Left ventricle myocardium inferior (tissue), 1 donor: ENCODE measurements around the gene TCN2. TPM values are rescaled to one million over a fixed set of nuclear protein-coding genes. Genes with fewer than 3 reads are reported as not detected.

Experiments
- DNase-seq: peaks from one replicate; pipeline ENCODE4 v3.0.0-alpha.2; 2020
- H3K27ac ChIP-seq: fragments of 200-600 bp; replicated peaks from 2 replicates; pipeline ENCODE4 v1.8.0; 2021
- H3K27me3 ChIP-seq: fragments of 200-600 bp; 2 replicates; pipeline ENCODE4 v1.8.0; 2021; ENCODE audit warnings: low read depth
- H3K36me3 ChIP-seq: fragments of 200-600 bp; 2 replicates; pipeline ENCODE4 v1.8.0; 2021
- H3K4me1 ChIP-seq: fragments of 200-600 bp; 2 replicates; pipeline ENCODE4 v1.8.0; 2021
- H3K4me3 ChIP-seq: fragments of 200-600 bp; 2 replicates; pipeline ENCODE4 v1.8.0; 2021; ENCODE audit warnings: mild to moderate bottlenecking, moderate library complexity
- H3K9me3 ChIP-seq: fragments of 200-600 bp; replicated peaks from 2 replicates; pipeline ENCODE4 v1.8.0; 2021
- intact Hi-C: fragments of 100-400 bp; cut with micrococcal nuclease; formaldehyde crosslinking; loops from one replicate; pipeline ENCODE4 v1.11.0; 2022
- total RNA-seq: library from RNA; stranded (reverse); fragmentation: NEBNext Ultra II Directional; extraction: Animal tissue kit (Norgen Biotek cat#: 25700); gene quantifications from one replicate; pipeline ENCODE4 v1.2.1, GENCODE V29; 2021
- TF ChIP-seq, protein P1 (sequence below): fragments of 200-600 bp; IDR thresholded peaks from 2 replicates; pipeline ENCODE4 v1.8.0; 2021; ENCODE audit warnings: antibody characterized with exemption, mild to moderate bottlenecking, borderline replicate concordance
- donor health status: DM: no; HTN: yes; CAD: no; lungs with severe emphysema.

The TCN2 gene
- total RNA-seq, 1 donor from 2014 or later = 14.1 TPM

DNA sequence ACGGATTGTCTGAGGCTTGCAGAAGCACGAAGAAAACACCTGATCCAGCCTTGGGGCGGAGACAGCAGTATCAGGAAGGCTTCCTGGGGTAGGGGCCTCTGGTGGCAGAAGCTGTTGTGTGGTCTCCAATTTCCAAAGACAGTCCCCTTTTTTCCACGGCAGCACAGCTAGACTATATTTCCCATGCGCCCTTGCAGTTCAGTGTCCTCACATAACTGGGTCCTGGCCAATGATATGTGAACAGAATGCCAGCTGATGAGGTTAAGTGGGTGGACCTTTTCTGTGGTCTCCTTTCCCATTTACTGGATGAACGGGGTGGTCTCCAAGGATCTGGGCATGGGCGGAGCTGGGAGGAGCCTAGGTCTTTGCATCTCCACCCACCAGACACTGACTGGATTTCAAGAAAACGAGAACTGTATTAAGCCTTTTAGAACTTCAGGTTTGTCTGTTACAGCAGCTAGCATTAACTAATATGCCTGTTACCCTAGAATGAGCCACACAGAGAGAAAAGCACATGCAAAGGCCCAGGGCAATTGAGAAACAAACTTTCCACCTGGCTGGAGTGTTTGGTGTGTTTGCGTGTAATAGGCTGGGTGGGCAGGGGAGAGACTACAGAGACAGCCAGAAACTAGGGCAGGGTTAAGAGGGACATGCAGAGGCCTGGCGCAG lies 38.7 kb upstream of the TCN2 start:
- Histone ChIP-seq H3K27me3 (peaks cover 84% of the 10 kb centered on the region), H3K4me3 (no peak overlapping the region), H3K9me3 (no peaks in the 10 kb centered on the region), H3K4me1 (no peaks in the 10 kb centered on the region), H3K27ac (no peak overlapping the region), H3K36me3 (no peaks in the 10 kb centered on the region)
- TF ChIP-seq, protein P1, sequence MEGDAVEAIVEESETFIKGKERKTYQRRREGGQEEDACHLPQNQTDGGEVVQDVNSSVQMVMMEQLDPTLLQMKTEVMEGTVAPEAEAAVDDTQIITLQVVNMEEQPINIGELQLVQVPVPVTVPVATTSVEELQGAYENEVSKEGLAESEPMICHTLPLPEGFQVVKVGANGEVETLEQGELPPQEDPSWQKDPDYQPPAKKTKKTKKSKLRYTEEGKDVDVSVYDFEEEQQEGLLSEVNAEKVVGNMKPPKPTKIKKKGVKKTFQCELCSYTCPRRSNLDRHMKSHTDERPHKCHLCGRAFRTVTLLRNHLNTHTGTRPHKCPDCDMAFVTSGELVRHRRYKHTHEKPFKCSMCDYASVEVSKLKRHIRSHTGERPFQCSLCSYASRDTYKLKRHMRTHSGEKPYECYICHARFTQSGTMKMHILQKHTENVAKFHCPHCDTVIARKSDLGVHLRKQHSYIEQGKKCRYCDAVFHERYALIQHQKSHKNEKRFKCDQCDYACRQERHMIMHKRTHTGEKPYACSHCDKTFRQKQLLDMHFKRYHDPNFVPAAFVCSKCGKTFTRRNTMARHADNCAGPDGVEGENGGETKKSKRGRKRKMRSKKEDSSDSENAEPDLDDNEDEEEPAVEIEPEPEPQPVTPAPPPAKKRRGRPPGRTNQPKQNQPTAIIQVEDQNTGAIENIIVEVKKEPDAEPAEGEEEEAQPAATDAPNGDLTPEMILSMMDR = no peak
- DNase-seq = no peak
- intact Hi-C loops = no loop called here

DNA sequence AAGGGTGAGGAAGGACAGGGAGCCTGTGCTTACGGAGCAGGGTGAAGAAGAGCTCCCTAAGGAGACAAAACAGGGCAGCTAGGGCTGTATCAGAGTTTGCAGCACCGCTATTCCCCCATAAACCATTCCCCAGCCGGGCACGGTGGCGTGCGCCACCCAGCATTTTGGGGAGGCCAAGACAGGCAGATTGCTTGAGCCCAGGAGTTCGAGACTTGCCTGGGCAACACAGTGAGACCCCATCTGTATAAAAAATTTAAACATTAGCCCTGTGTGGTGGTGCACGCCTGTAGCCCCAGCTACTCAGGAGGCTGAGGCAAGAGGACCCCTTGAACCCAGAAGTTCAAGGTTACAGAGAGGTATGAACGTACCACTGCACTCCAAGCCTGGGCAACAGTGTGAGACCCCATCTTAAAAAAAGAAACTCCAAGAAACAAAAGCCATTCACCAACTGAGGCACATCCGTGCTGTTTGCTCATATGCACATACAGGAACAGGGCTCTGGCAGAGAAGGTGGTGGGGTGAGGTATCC lies 37.2 kb upstream of the TCN2 start:
- no peak overlapping the region for H3K4me3 ChIP-seq
- intact Hi-C loops = no loop called here
- no peak for DNase-seq
- peaks cover 1% of the 10 kb centered on the region for H3K4me1 ChIP-seq
- H3K27me3 ChIP-seq = peaks cover 87% of the 10 kb centered on the region
- H3K9me3 ChIP-seq = no peaks in the 10 kb centered on the region
- H3K27ac ChIP-seq = no peak overlapping the region
- H3K36me3 ChIP-seq = no peaks in the 10 kb centered on the region
- TF ChIP-seq, protein P1 = no peak

DNA sequence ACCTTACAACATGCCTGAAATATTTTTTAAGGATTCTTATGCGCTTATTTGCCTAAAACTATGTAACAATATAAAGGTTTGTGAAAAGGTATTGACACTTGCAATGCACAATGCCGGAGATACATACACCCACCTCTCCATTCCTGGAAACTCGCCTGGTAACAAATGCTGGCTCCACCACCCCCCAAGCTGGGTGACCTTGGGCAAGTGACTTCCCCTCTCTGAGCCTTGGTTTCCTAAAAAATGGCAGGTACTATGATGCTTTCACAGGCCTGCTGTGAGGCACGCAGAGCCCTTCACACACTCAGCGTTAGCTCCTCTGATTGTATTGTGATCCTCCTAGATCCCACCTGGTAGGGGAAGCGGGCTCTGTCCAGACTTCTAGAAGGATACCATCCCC lies 34.8 kb upstream of the TCN2 start:
- Histone ChIP-seq H3K36me3 (peaks cover 18% of the 10 kb centered on the region), H3K9me3 (no peaks in the 10 kb centered on the region), H3K27me3 (peaks cover 73% of the 10 kb centered on the region), H3K4me3 (no peak overlapping the region), H3K27ac (no peak overlapping the region), H3K4me1 (peaks cover 18% of the 10 kb centered on the region)
- intact Hi-C loops = no loop called here
- TF ChIP-seq, protein P1 = no peak
- DNase-seq = no peak

DNA sequence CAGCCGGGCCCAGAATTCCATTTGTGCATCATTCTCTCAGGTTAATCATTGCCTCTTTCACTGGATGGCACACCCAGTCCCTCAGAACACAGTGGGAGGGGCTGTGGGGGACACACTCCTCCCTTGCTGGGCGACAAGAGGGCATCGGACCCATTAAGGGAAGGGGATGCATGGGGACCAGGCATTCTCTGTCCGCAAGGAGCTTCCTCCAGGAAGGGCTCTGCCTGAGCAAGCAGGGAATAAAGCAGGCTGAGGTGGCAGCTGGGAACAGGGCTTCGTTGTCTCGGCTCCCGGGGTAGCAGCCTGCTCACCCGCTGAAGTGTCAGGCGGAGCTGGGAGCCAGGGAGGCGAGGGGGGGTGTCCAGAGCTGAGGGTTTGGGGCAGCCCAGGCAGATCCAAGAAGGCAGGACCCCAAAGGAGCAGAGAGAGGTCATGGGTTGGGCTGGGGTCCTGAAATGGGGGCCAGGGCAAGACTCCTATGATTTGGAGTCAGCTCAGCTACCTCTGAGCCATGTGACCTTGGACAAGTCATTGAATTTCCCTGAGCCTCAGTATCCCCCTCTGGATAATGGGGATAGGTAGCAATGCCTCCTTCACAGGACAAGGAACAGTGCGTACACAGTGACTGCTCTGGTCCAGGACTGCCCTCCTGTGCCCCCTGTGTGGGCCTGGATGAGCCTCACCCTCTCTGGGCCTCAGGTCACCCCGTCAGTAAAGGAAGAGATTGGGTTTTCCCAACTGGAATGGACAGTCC lies 34.0 kb upstream of the TCN2 start:
- no peak overlapping the region for H3K4me3 ChIP-seq
- peaks cover 26% of the 10 kb centered on the region for H3K36me3 ChIP-seq
- intact Hi-C loops = no loop called here
- peaks cover 18% of the 10 kb centered on the region for H3K4me1 ChIP-seq
- TF ChIP-seq, protein P1 = no peak
- peaks cover 65% of the 10 kb centered on the region for H3K27me3 ChIP-seq
- DNase-seq = no peak
- no peaks in the 10 kb centered on the region for H3K9me3 ChIP-seq
- H3K27ac ChIP-seq = no peak overlapping the region

DNA sequence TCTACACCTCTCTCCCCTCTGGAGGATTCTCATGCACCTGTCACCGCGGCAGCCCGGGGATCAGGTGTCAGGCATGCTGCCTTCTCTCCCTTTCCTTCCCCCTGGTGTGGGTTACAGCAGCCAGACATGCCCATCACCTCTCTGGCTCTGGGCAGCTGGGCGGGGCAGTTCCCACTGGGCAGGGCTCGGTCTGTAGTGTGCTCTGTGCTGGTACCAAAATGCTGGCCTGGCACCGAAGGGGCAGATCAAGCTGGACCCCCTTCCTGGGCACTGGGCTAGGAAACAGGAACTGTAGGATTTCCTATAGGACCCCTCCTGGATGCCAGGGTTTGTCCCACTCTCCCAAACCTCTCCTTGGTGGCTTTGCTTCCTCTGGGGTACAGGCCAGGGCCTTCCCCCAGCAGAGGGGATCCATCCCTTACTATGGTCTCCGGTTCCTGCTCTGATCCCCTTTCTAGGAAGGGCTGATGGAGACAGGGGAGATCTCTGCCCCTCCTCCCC lies 33.3 kb upstream of the TCN2 start:
- Histone ChIP-seq H3K27me3 (peaks cover 58% of the 10 kb centered on the region), H3K9me3 (no peaks in the 10 kb centered on the region), H3K36me3 (peaks cover 32% of the 10 kb centered on the region), H3K4me1 (peaks cover 18% of the 10 kb centered on the region), H3K4me3 (no peak overlapping the region), H3K27ac (no peak overlapping the region)
- DNase-seq = no peak
- TF ChIP-seq, protein P1 = no peak
- intact Hi-C loops = no loop called here
